Spleen (tissue), 11 donors: ENCODE results near the gene FOXD2. TPM values are rescaled to one million over a fixed set of nuclear protein-coding genes. Genes with fewer than 3 reads are reported as not detected.

Experiments
- DNase-seq: peaks from one replicate; pipeline ENCODE4 v3.0.0-alpha.2; 2020
- H3K27ac ChIP-seq, 8 donors: fragments of 200-600 bp; sonication (generic) in 7 of 8; 1 replicate in 4 of 8; 2 replicates in 4 of 8; pipeline versions ENCODE4 v1.5.0 to v1.8.0; 2016 to 2021; ENCODE audit warnings: inconsistent platforms in 4 of 8, mild to moderate bottlenecking in 4 of 8, moderate library complexity in 1 of 8
- H3K27me3 ChIP-seq, 7 donors: fragments of 200-600 bp; sonication (generic) in 6 of 7; replicated peaks in 1 of 7; 1 replicate in 4 of 7; 2 replicates in 3 of 7; pipeline versions ENCODE4 v1.5.0 to v1.8.0; 2016 to 2021; ENCODE audit warnings: inconsistent platforms in 3 of 7, mild to moderate bottlenecking in 1 of 7
- H3K36me3 ChIP-seq, 6 donors: fragments of 200-600 bp; sonication (generic) in 5 of 6; 1 replicate in 4 of 6; 2 replicates in 2 of 6; pipeline versions ENCODE4 v1.5.0 to v1.8.0; 2016 to 2021; ENCODE audit warnings: inconsistent platforms in 2 of 6
- H3K4me1 ChIP-seq, 6 donors: fragments of 200-600 bp; sonication (generic) in 5 of 6; 1 replicate in 3 of 6; 2 replicates in 3 of 6; pipeline versions ENCODE4 v1.5.0 to v1.8.0; 2016 to 2021; ENCODE audit warnings: inconsistent platforms in 3 of 6
- H3K4me3 ChIP-seq, 8 donors: fragments of 200-600 bp; sonication (generic) in 7 of 8; 1 replicate in 4 of 8; 2 replicates in 4 of 8; pipeline versions ENCODE4 v1.5.0 to v1.8.0; 2016 to 2021; ENCODE audit warnings: inconsistent platforms in 4 of 8, mild to moderate bottlenecking in 4 of 8, moderate library complexity in 2 of 8
- H3K9me3 ChIP-seq, 8 donors: fragments of 200-600 bp; sonication (generic) in 7 of 8; 1 replicate in 4 of 8; 2 replicates in 4 of 8; pipeline versions ENCODE4 v1.5.0 to v1.8.0; 2016 to 2021; ENCODE audit warnings: inconsistent platforms in 4 of 8
- POLR2A ChIP-seq, 3 donors: fragments of 450-650 bp; IDR thresholded peaks; one replicate each; pipeline ENCODE4 v1.5.1; 2017; ENCODE audit warnings: antibody characterized with exemption in 3 of 3, mild to moderate bottlenecking in 1 of 3
- POLR2AphosphoS5 ChIP-seq, 3 donors: sonication (generic); formaldehyde crosslinking; IDR thresholded peaks; one replicate each; pipeline ENCODE4 v1.5.1; 2017; ENCODE audit warnings: antibody characterized with exemption in 3 of 3
- WGBS, 5 donors: extraction: QIAGEN DNeasy Blood & Tissue Kit in 3 of 5; methylation state at CpG; one replicate each; pipeline versions ENCODE4 v1.1.5 to v1.1.7; 2013 to 2018; 5-methylcytosine and 5-hydroxymethylcytosine counted together
- intact Hi-C: fragments of 100-400 bp; cut with DNase I; formaldehyde crosslinking; loops from one replicate; pipeline ENCODE4 v1.15.0; 2023; ENCODE audit warnings: low total_unique reads
- polyA plus RNA-seq, 3 donors: library from polyadenylated mRNA; stranded (reverse); fragments of 200-250 nt; gene quantifications; one replicate each; pipeline ENCODE4 v1.2.1, GENCODE V29; 2013
- total RNA-seq, 7 donors: library from RNA; depleted of rRNA in 3 of 7; stranded (reverse); fragments of >200 nt in 3 of 7; fragmentation: NEBNext Ultra II Directional in 4 of 7; extraction: Animal tissue kit (Norgen Biotek cat#: 25700) in 4 of 7; gene quantifications; one replicate each; pipeline versions ENCODE4 v1.1.0 to v1.2.1, GENCODE V29; 2016 to 2021
- TF ChIP-seq, protein P1 (sequence below), 11 experiments: fragments of 200-600 bp in 7 of 11; fragments of 450-650 bp in 4 of 11; sonication (generic) in 4 of 11; IDR thresholded peaks in 8 of 11; conservative IDR thresholded peaks in 3 of 11; 1 replicate in 7 of 11; 2 replicates in 4 of 11; pipeline versions ENCODE4 v1.4.0 to v1.8.0; 2016 to 2021; ENCODE audit warnings: antibody characterized with exemption in 11 of 11, inconsistent platforms in 4 of 11, mild to moderate bottlenecking in 1 of 11
- donor health status: healthy with polysubstance abuse.
- donor health status: DM: no; HTN: no; CAD: no; lungs with moderate emphysema.
- donor health status: DM: no; HTN: no; CAD: no.
- donor health status: Bipolar disorder and iron deficiency.
- donor health status: healthy.
- donor health status: DM: no; HTN: no; CAD: no.
- donor health status: DM: yes; HTN: yes; CAD: no.

Gene FOXD2
- total and polyA plus RNA-seq, 10 donors = 0.09 to 1.7 (median 0.61) TPM

DNA sequence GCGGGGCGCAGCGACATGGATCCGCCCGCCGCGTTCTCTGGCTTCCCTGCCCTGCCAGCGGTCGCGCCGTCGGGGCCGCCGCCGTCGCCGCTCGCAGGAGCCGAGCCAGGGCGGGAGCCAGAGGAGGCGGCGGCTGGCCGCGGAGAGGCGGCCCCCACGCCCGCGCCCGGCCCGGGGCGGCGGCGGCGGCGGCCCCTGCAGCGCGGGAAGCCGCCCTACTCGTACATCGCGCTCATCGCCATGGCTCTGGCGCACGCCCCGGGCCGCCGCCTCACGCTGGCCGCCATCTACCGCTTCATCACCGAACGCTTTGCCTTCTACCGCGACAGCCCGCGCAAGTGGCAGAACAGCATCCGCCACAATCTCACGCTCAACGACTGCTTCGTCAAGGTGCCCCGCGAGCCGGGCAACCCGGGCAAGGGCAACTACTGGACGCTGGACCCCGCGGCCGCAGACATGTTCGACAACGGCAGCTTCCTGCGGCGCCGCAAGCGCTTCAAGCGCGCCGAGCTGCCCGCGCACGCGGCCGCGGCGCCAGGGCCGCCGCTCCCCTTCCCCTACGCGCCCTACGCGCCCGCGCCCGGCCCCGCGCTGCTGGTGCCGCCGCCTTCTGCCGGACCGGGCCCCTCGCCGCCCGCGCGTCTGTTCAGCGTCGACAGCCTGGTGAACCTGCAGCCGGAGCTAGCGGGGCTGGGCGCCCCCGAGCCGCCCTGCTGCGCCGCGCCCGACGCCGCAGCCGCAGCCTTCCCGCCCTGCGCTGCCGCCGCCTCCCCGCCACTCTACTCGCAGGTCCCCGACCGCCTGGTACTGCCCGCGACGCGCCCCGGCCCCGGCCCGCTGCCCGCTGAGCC, 21.3 kb upstream of the FOXD2 start:
- DNase-seq = no peak
- Histone ChIP-seq H3K36me3 (no peaks in the 10 kb centered on the region), H3K4me3 (peak overlapping the region in 2 of 8 donors; percentile 16 to 60), H3K4me1 (peaks cover 0 to 8% (median 4%) of the 10 kb centered on the region in 6 donors), H3K27ac (no peak overlapping the region), H3K9me3 (no peaks in the 10 kb centered on the region), H3K27me3 (peaks cover 0 to 71% (median 37%) of the 10 kb centered on the region in 7 donors)
- TF ChIP-seq POLR2AphosphoS5 (IDR thresholded peaks at IDR 0.05) (no peak), POLR2A (IDR thresholded peaks at IDR 0.05) (no peak)
- TF ChIP-seq, protein P1, sequence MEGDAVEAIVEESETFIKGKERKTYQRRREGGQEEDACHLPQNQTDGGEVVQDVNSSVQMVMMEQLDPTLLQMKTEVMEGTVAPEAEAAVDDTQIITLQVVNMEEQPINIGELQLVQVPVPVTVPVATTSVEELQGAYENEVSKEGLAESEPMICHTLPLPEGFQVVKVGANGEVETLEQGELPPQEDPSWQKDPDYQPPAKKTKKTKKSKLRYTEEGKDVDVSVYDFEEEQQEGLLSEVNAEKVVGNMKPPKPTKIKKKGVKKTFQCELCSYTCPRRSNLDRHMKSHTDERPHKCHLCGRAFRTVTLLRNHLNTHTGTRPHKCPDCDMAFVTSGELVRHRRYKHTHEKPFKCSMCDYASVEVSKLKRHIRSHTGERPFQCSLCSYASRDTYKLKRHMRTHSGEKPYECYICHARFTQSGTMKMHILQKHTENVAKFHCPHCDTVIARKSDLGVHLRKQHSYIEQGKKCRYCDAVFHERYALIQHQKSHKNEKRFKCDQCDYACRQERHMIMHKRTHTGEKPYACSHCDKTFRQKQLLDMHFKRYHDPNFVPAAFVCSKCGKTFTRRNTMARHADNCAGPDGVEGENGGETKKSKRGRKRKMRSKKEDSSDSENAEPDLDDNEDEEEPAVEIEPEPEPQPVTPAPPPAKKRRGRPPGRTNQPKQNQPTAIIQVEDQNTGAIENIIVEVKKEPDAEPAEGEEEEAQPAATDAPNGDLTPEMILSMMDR (IDR thresholded peaks at IDR 0.05 in 8 of 11, conservative IDR thresholded peaks at IDR 0.05 in 3 of 11) = no peak
- WGBS, 5 donors = 2 to 11% (median 3%) methylated on average over 28 to 134 of the region's 134 CpGs
- intact Hi-C loops = no loop called here

DNA sequence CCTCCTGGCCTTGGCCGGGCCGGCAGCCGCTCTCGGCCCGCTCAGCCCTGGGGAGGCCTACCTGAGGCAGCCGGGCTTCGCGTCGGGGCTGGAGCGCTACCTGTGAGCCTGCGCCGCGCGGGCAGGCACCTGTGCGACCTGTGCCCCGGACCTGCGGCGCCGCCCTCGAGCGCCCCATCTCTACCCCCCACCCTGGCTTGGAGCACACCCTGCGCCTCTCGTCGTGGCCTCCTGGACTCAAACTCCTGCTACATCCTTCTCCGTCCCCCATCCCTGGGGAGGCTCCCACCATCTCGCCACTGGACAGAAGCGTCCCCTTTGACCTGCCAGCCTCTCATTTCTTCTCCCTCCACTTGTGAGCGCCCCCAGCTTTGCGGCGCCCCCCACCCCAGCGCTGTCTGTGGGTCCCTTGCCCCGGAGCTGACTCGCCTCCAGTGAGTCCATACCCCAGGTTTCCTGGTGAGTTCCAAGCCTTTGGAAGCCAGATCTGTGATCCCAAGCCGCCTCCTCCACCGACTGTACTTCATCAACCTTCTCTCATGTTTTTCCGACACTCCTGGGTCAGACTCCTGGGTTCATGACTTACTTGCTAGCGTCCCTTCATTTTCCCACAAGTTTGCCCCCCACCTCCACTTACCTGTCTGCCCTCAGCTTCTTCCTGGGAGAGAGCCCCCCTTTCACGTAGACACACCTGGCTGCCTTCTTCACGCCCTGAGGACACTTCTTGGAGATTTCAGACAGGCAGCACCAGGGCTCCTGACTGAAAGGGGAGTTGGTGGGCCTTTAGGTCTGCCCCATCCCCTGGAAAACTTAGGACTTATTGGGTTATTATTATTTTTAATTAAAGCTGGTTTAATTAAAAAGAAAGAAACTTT, 20.4 kb upstream of the FOXD2 start:
- intact Hi-C loops = no loop called here
- H3K4me1 ChIP-seq = peaks cover 0 to 8% (median 4%) of the 10 kb centered on the region in 6 donors
- TF ChIP-seq POLR2A (IDR thresholded peaks at IDR 0.05) (no peak), POLR2AphosphoS5 (IDR thresholded peaks at IDR 0.05) (no peak)
- TF ChIP-seq, protein P1 (IDR thresholded peaks at IDR 0.05 in 8 of 11, conservative IDR thresholded peaks at IDR 0.05 in 3 of 11) = no peak
- peak overlapping the region in 2 of 8 donors; percentile 16 to 60 for H3K4me3 ChIP-seq
- WGBS, 5 donors = 35 to 62% (median 41%) methylated on average over 23 to 39 of the region's 39 CpGs
- H3K9me3 ChIP-seq = no peaks in the 10 kb centered on the region
- no peaks in the 10 kb centered on the region for H3K36me3 ChIP-seq
- DNase-seq = no peak
- no peak overlapping the region for H3K27ac ChIP-seq
- peaks cover 0 to 73% (median 37%) of the 10 kb centered on the region in 7 donors for H3K27me3 ChIP-seq

DNA sequence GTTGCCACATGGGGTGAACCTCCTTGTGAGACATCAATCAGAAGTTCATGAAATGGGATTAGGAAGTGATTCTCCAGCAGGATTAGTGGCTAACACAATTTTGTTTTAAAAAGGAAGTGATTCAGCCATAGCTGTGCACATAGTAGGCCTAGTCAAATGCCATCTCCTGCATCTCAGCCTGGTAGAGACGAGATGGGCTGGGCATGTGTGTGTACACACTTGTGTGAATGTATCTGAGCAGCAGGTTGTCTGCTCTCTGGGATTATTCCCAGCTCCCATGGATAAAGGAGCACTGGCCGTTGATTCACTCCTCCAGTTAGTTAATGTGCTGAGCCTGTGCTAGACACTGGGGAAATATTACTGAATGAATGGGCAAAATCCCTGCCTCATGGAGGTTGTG, 19.7 kb upstream of the FOXD2 start:
- 58 to 91% (median 81%) methylated on average over 2 of the region's 2 CpGs for WGBS, 5 donors
- H3K36me3 ChIP-seq = no peaks in the 10 kb centered on the region
- TF ChIP-seq, protein P1 (IDR thresholded peaks at IDR 0.05 in 8 of 11, conservative IDR thresholded peaks at IDR 0.05 in 3 of 11) = no peak
- TF ChIP-seq POLR2AphosphoS5 (IDR thresholded peaks at IDR 0.05) = no peak
- no peak for TF ChIP-seq POLR2A (IDR thresholded peaks at IDR 0.05)

More for the DNA sequence above, 19.7 kb upstream of the FOXD2 start:
- intact Hi-C loops = no loop called here
- Histone ChIP-seq H3K4me3 (no peak overlapping the region), H3K27ac (no peak overlapping the region), H3K4me1 (peaks cover 0 to 8% (median 4%) of the 10 kb centered on the region in 6 donors), H3K9me3 (no peaks in the 10 kb centered on the region), H3K27me3 (peaks cover 0 to 76% (median 37%) of the 10 kb centered on the region in 7 donors)
- no peak for DNase-seq
